ENCODE data around the gene ASMTL. TPM values are rescaled to one million over a fixed set of nuclear protein-coding genes. Genes with fewer than 3 reads are reported as not detected.
"Not testable (repeated sequence)": the region's sequence is repeated elsewhere in the genome, so short reads cannot be mapped to it uniquely, and the experiment has no call there.

ASMTL gene
- total RNA-seq, 2 experiments from 2014 or later = 34.6 to 39.3 TPM

DNA sequence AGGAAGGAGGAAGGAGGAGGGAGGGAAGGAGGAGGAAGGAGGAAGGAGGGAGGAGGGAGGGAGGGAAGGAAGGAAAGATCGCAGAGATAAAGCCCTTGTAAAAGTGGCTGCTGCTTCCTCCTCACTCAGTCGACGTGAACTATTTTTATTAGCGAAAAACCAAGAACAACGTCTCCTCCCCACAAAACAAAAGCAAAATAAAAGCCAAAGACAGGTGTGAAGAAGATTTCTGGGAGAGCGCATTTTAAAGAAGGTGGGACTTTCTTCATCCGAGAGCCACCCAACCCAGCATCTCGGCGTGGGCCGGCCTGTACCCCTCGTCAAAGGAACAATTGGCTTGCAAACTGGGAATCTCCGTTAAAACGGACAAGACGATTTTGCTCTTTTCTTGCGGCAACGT, 40.7 kb upstream of the ASMTL start:
- Histone ChIP-seq H3K27ac (ENCODE audit: low read depth in 1 of 2, low read length in 2 of 2) (peak overlapping the region in 1 of 2 donors; percentile 13), H3K36me3 (ENCODE audit: insufficient read depth, low read length) (peaks cover 39% of the 10 kb centered on the region), H3K27me3 (ENCODE audit: control insufficient read depth in 1 of 2, insufficient read depth in 2 of 2, low read length in 2 of 2) (no peaks in the 10 kb centered on the region), H3K9me3 (ENCODE audit: control insufficient read depth in 1 of 2, insufficient read depth in 1 of 2, low read length in 2 of 2) (peaks cover 0 to 6% of the 10 kb centered on the region in 2 experiments), H3K4me1 (ENCODE audit: insufficient read depth, low read length) (peaks cover 23% of the 10 kb centered on the region), H3K4me3 (ENCODE audit: low read length) (no peak overlapping the region)
- H3K4me1 Mint-ChIP-seq (ENCODE audit: low read depth) = peaks cover 33% of the 10 kb centered on the region
- intact Hi-C loops (cut with DNase I, micrococcal nuclease) = no loop called here
- ChIA-PET POLR2A (no interaction called here), CTCF (no interaction called here)
- H3K27me3 Mint-ChIP-seq = no peaks in the 10 kb centered on the region
- peak in 2 of 14 experiments; percentile 21 to 32 for DNase-seq
- peaks cover 66% of the 10 kb centered on the region for H3K36me3 Mint-ChIP-seq (ENCODE audit: low read depth)
- H3K4me3 Mint-ChIP-seq = no peak overlapping the region
- TF ChIP-seq, protein P1, sequence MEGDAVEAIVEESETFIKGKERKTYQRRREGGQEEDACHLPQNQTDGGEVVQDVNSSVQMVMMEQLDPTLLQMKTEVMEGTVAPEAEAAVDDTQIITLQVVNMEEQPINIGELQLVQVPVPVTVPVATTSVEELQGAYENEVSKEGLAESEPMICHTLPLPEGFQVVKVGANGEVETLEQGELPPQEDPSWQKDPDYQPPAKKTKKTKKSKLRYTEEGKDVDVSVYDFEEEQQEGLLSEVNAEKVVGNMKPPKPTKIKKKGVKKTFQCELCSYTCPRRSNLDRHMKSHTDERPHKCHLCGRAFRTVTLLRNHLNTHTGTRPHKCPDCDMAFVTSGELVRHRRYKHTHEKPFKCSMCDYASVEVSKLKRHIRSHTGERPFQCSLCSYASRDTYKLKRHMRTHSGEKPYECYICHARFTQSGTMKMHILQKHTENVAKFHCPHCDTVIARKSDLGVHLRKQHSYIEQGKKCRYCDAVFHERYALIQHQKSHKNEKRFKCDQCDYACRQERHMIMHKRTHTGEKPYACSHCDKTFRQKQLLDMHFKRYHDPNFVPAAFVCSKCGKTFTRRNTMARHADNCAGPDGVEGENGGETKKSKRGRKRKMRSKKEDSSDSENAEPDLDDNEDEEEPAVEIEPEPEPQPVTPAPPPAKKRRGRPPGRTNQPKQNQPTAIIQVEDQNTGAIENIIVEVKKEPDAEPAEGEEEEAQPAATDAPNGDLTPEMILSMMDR (IDR thresholded peaks at IDR 0.05) = no peak
- ATAC-seq (ENCODE audit: poor library complexity) = peak; percentile 27
- H3K9me3 Mint-ChIP-seq = peaks cover 3% of the 10 kb centered on the region
- H3K27ac Mint-ChIP-seq = peak overlapping the region; percentile 79

DNA sequence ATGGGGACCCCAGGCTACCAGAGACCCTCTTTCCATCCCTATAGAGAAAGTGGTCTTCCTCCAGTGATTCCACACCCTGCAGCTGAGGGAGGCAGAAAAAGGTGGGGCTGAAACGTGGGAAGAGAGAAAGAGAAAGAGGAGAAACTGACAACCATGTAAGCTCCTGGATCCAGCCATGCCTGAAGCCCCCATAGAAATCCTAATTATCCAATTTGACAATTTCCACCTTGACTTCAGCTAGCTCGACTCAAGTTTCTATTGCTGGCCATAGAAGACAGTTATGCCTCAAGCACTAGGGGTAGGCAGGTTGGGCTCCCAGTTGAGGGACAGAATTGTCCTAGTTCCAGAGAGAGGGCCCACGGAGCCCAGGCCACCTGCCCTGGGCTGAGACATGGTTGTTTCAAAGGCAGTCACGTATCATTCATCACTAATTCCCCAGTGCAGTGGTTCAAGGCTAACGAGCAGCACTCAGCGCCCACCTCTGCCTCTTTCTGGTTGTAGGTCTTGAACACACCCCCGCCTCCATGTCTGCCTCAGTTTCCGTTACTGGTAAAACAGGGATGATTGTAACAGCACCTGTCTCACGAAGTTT, 39.8 kb upstream of the ASMTL start:
- H3K4me1 Mint-ChIP-seq (ENCODE audit: low read depth) = peaks cover 33% of the 10 kb centered on the region
- Histone ChIP-seq H3K27me3 (ENCODE audit: control insufficient read depth in 1 of 2, insufficient read depth in 2 of 2, low read length in 2 of 2) (no peaks in the 10 kb centered on the region), H3K9me3 (ENCODE audit: control insufficient read depth in 1 of 2, insufficient read depth in 1 of 2, low read length in 2 of 2) (peaks cover 0 to 6% of the 10 kb centered on the region in 2 experiments), H3K27ac (ENCODE audit: low read depth in 1 of 2, low read length in 2 of 2) (no peak overlapping the region), H3K36me3 (ENCODE audit: insufficient read depth, low read length) (peaks cover 45% of the 10 kb centered on the region), H3K4me3 (ENCODE audit: low read length) (no peak overlapping the region), H3K4me1 (ENCODE audit: insufficient read depth, low read length) (peaks cover 19% of the 10 kb centered on the region)
- peaks cover 3% of the 10 kb centered on the region for H3K9me3 Mint-ChIP-seq
- TF ChIP-seq, protein P1 (IDR thresholded peaks at IDR 0.05) = no peak
- peaks cover 70% of the 10 kb centered on the region for H3K36me3 Mint-ChIP-seq (ENCODE audit: low read depth)
- intact Hi-C loops (cut with DNase I, micrococcal nuclease) = loop anchor here in 1 of 2 experiments (1.0 kb wide), 1 partner anchor 43 kb away; no protein-coding TSS in a partner anchor
- no peaks in the 10 kb centered on the region for H3K27me3 Mint-ChIP-seq
- ATAC-seq (ENCODE audit: poor library complexity) (no peak), DNase-seq (peak in 1 of 14 experiments; percentile 15)
- ChIA-PET POLR2A (no interaction called here), CTCF (no interaction called here)
- peak overlapping the region; percentile 79 for H3K27ac Mint-ChIP-seq
- peak overlapping the region; percentile 34 for H3K4me3 Mint-ChIP-seq

DNA sequence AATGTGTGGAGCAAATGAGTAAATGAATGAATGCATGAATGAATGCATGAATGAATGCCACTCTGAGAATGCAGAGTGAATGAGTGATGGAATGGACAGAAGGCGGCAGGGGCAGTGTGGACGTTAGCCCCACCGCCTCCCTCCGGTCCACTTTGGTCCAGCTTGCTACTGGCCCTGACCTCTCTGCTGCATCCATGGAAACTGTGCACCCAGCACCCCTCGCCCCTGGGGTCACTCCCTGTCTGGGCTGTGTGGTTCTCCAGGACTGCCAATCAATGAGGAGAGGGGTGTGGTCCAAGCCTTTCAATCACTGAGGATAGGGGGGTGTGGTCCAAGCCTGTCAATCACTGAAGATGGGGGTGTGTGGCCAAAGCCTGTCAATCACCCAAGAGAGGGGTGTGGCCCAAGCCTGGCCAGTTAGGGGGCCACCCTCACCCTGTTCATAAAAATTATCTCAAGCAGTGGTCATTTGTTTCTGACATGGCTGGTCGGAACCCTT, 39.2 kb upstream of the ASMTL start:
- H3K4me3 Mint-ChIP-seq = peak overlapping the region; percentile 30
- peaks cover 0 to 6% of the 10 kb centered on the region in 2 experiments for H3K9me3 ChIP-seq (ENCODE audit: control insufficient read depth in 1 of 2, insufficient read depth in 1 of 2, low read length in 2 of 2)
- POLR2A ChIA-PET = no interaction called here

DNA sequence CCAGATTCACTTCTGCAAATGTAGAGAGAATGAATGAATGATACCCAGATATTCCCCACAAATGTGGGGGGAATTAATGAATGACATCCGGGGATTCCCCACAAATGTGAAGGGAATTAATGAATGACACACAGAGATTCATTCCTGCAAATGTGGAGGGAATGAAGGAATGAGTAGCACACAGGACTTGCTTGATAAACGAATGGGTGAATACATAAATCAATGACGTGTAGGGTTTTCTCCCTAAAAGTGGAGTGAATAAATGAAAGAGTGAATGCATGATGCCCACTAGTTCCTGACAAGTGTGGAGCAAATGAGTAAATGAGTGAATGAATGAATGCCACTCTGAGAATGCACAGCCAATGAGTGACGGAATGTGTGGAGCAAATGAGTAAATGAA, 38.5 kb upstream of the ASMTL start:
- H3K27me3 ChIP-seq (ENCODE audit: control insufficient read depth in 1 of 2, insufficient read depth in 2 of 2, low read length in 2 of 2); H3K4me3 ChIP-seq (ENCODE audit: low read length); intact Hi-C loops (cut with DNase I, micrococcal nuclease); H3K27ac ChIP-seq (ENCODE audit: low read depth in 1 of 2, low read length in 2 of 2); CTCF ChIA-PET; POLR2A ChIA-PET; H3K9me3 ChIP-seq (ENCODE audit: control insufficient read depth in 1 of 2, insufficient read depth in 1 of 2, low read length in 2 of 2); H3K4me3 Mint-ChIP-seq; ATAC-seq (ENCODE audit: poor library complexity); H3K27me3 Mint-ChIP-seq; DNase-seq; H3K9me3 Mint-ChIP-seq: not testable (repeated sequence)
- H3K4me1 Mint-ChIP-seq (ENCODE audit: low read depth) = peaks cover 37% of the 10 kb centered on the region
- peaks cover 13% of the 10 kb centered on the region for H3K4me1 ChIP-seq (ENCODE audit: insufficient read depth, low read length)
- peaks cover 80% of the 10 kb centered on the region for H3K36me3 Mint-ChIP-seq (ENCODE audit: low read depth)
- peak overlapping the region; percentile 79 for H3K27ac Mint-ChIP-seq
- H3K36me3 ChIP-seq (ENCODE audit: insufficient read depth, low read length) = peaks cover 55% of the 10 kb centered on the region

More for the DNA sequence above, 39.2 kb upstream of the ASMTL start:
- no peak overlapping the region for H3K4me3 ChIP-seq (ENCODE audit: low read length)
- TF ChIP-seq, protein P1 (IDR thresholded peaks at IDR 0.05) = no peak
- peaks cover 76% of the 10 kb centered on the region for H3K36me3 Mint-ChIP-seq (ENCODE audit: low read depth)
- ATAC-seq (ENCODE audit: poor library complexity) (peak; percentile 69), DNase-seq (peak in 10 of 14 experiments; percentile 21 to 75 (median 42))
- H3K27me3 ChIP-seq (ENCODE audit: control insufficient read depth in 1 of 2, insufficient read depth in 2 of 2, low read length in 2 of 2) = no peaks in the 10 kb centered on the region
- peaks cover 50% of the 10 kb centered on the region for H3K36me3 ChIP-seq (ENCODE audit: insufficient read depth, low read length)
- no peak overlapping the region for H3K27ac ChIP-seq (ENCODE audit: low read depth in 1 of 2, low read length in 2 of 2)
- no peaks in the 10 kb centered on the region for H3K27me3 Mint-ChIP-seq
- peaks cover 3% of the 10 kb centered on the region for H3K9me3 Mint-ChIP-seq
- peaks cover 37% of the 10 kb centered on the region for H3K4me1 Mint-ChIP-seq (ENCODE audit: low read depth)
- peak overlapping the region; percentile 79 for H3K27ac Mint-ChIP-seq
- intact Hi-C loops (cut with DNase I, micrococcal nuclease) = loop anchor here in 1 of 2 experiments (1.0 kb wide), 1 partner anchor 43 kb away; no protein-coding TSS in a partner anchor
- peaks cover 19% of the 10 kb centered on the region for H3K4me1 ChIP-seq (ENCODE audit: insufficient read depth, low read length)
- CTCF ChIA-PET = no interaction called here

DNA sequence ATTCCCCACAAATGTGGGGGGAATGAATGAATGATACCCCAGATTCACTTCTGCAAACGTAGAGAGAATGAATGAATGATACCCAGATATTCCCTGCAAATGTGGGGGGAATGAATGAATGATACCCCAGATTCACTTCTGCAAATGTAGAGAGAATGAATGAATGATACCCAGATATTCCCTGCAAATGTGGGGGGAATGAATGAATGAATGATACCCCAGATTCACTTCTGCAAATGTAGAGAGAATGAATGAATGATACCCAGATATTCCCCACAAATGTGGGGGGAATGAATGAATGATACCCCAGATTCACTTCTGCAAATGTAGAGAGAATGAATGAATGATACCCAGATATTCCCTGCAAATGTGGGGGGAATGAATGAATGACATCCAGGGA, 38.0 kb upstream of the ASMTL start:
- H3K4me3 ChIP-seq (ENCODE audit: low read length); H3K27me3 ChIP-seq (ENCODE audit: control insufficient read depth in 1 of 2, insufficient read depth in 2 of 2, low read length in 2 of 2); ATAC-seq (ENCODE audit: poor library complexity); H3K4me3 Mint-ChIP-seq; H3K27me3 Mint-ChIP-seq; H3K9me3 Mint-ChIP-seq; H3K27ac ChIP-seq (ENCODE audit: low read depth in 1 of 2, low read length in 2 of 2); H3K4me1 ChIP-seq (ENCODE audit: insufficient read depth, low read length); DNase-seq; H3K9me3 ChIP-seq (ENCODE audit: control insufficient read depth in 1 of 2, insufficient read depth in 1 of 2, low read length in 2 of 2); CTCF ChIA-PET; POLR2A ChIA-PET; H3K27ac Mint-ChIP-seq; intact Hi-C loops (cut with DNase I, micrococcal nuclease): not testable (repeated sequence)
- Mint-ChIP-seq H3K4me1 (ENCODE audit: low read depth) (peaks cover 35% of the 10 kb centered on the region), H3K36me3 (ENCODE audit: low read depth) (peaks cover 79% of the 10 kb centered on the region)
- peaks cover 55% of the 10 kb centered on the region for H3K36me3 ChIP-seq (ENCODE audit: insufficient read depth, low read length)

Measured in CD4-positive, alpha-beta T cell (primary cell).